Thyroid gland (tissue), 4 donors: ENCODE results near the gene RC3H2. TPM values are rescaled to one million over a fixed set of nuclear protein-coding genes. Genes with fewer than 3 reads are reported as not detected.
"Not testable (repeated sequence)": the region's sequence is repeated elsewhere in the genome, so short reads cannot be mapped to it uniquely, and the experiment has no call there.

Experiments used
- DNase-seq, 2 donors: peaks; one replicate each; pipeline ENCODE4 v3.0.0-alpha.2; 2019
- H3K27ac ChIP-seq, 3 donors: fragments of 200-600 bp; sonication (generic); 1 replicate in 2 of 3; 2 replicates in 1 of 3; pipeline ENCODE4 v1.5.1; 2016 to 2019; ENCODE audit warnings: mild to moderate bottlenecking in 1 of 3, moderate library complexity in 1 of 3
- H3K27me3 ChIP-seq: fragments of 200-600 bp; sonication (generic); one replicate; pipeline ENCODE4 v1.5.1; 2019
- H3K36me3 ChIP-seq, 2 donors: fragments of 200-600 bp; sonication (generic); one replicate each; pipeline ENCODE4 v1.5.1; 2016 to 2019
- H3K4me1 ChIP-seq, 2 donors: fragments of 200-600 bp; sonication (generic); one replicate each; pipeline ENCODE4 v1.5.1; 2017 to 2019
- H3K4me3 ChIP-seq, 3 donors: fragments of 200-600 bp; sonication (generic); replicated peaks in 1 of 3; 1 replicate in 2 of 3; 2 replicates in 1 of 3; pipeline ENCODE4 v1.5.1; 2016; ENCODE audit warnings: mild to moderate bottlenecking in 1 of 3
- H3K9me3 ChIP-seq: fragments of 200-600 bp; sonication (generic); one replicate; pipeline ENCODE4 v1.5.1; 2017
- CTCF ChIP-seq, 6 experiments: fragments of 200-600 bp in 3 of 6; fragments of 450-650 bp in 3 of 6; sonication (generic) in 3 of 6; IDR thresholded peaks; one replicate each; pipeline ENCODE4 v1.5.1; 2016 to 2019; ENCODE audit warnings: antibody characterized with exemption in 6 of 6, mild to moderate bottlenecking in 2 of 6, inconsistent platforms in 1 of 6, moderate library complexity in 1 of 6
- POLR2A ChIP-seq, 2 donors: fragments of 450-650 bp; IDR thresholded peaks; one replicate each; pipeline ENCODE4 v1.6.1; 2017; ENCODE audit warnings: antibody characterized with exemption in 2 of 2, mild to moderate bottlenecking in 2 of 2, moderate library complexity in 1 of 2
- WGBS, 2 donors: methylation state at CpG; one replicate each; pipeline ENCODE4 v1.1.5; 2017; 5-methylcytosine and 5-hydroxymethylcytosine counted together
- intact Hi-C: fragments of 100-400 bp; cut with DNase I; formaldehyde crosslinking; loops from one replicate; pipeline ENCODE4 v1.15.1; 2023
- total RNA-seq, 4 donors: library from RNA; depleted of rRNA; stranded (reverse); fragments of >200 nt; gene quantifications; one replicate each; pipeline ENCODE4 v1.2.3, GENCODE V29; 2016

RC3H2 gene
- total RNA-seq, 4 donors from 2014 or later: 43.1 to 91.2 (median 52.9) TPM

- intact Hi-C loops: no loop called here
- no peaks in the 10 kb centered on the region for H3K36me3 ChIP-seq
- WGBS, 2 donors: 50 to 53% methylated on average over 4 of the region's 4 CpGs
These were observed 69.8 kb downstream of the RC3H2 start for GRCh38 chr9:122835313-122835731.

GRCh38 chr9:122832194-122832593 lies 73.0 kb downstream of the RC3H2 start:
- intact Hi-C loops: no loop called here
- Histone ChIP-seq H3K36me3 (no peaks in the 10 kb centered on the region), H3K9me3 (no peaks in the 10 kb centered on the region), H3K4me3 (no peak overlapping the region), H3K27me3 (no peaks in the 10 kb centered on the region), H3K4me1 (peaks cover 5 to 10% of the 10 kb centered on the region in 2 donors), H3K27ac (no peak overlapping the region)
- WGBS, 2 donors: 89% methylated on average over 3 of the region's 3 CpGs
- TF ChIP-seq POLR2A (IDR thresholded peaks at IDR 0.05) (no peak), CTCF (IDR thresholded peaks at IDR 0.05) (no peak)
- no peak for DNase-seq

More at GRCh38 chr9:122835313-122835731, 69.8 kb downstream of the RC3H2 start:
- H3K4me3 ChIP-seq: no peak overlapping the region
- no peaks in the 10 kb centered on the region for H3K9me3 ChIP-seq
- no peak overlapping the region for H3K27ac ChIP-seq
- no peak for TF ChIP-seq POLR2A (IDR thresholded peaks at IDR 0.05)
- no peak for TF ChIP-seq CTCF (IDR thresholded peaks at IDR 0.05)
- DNase-seq: no peak
- no peaks in the 10 kb centered on the region for H3K27me3 ChIP-seq
- H3K4me1 ChIP-seq: no peaks in the 10 kb centered on the region

- WGBS, 2 donors: 69 to 72% methylated on average over 18 of the region's 18 CpGs
- peak overlapping the region; percentile 88 to 97 (median 96) for H3K27ac ChIP-seq
- H3K36me3 ChIP-seq, DNase-seq, H3K27me3 ChIP-seq, H3K9me3 ChIP-seq, intact Hi-C loops: not testable (repeated sequence)
- H3K4me1 ChIP-seq: peaks cover 16 to 19% of the 10 kb centered on the region in 2 donors
- peak overlapping the region; percentile 80 to 93 (median 88) for H3K4me3 ChIP-seq
These were observed 76.2 kb downstream of the RC3H2 start for GRCh38 chr9:122828965-122829284.

- H3K36me3 ChIP-seq: peaks cover 0 to 7% of the 10 kb centered on the region in 2 donors
- H3K9me3 ChIP-seq: no peaks in the 10 kb centered on the region
- H3K4me3 ChIP-seq: peak overlapping the region; percentile 80 to 93 (median 88)
- intact Hi-C loops: no loop called here
- WGBS, 2 donors: 0 to 1% methylated on average over 8 of the region's 8 CpGs
- H3K4me1 ChIP-seq: peaks cover 16 to 19% of the 10 kb centered on the region in 2 donors
- TF ChIP-seq CTCF (IDR thresholded peaks at IDR 0.05) (no peak), POLR2A (IDR thresholded peaks at IDR 0.05) (no peak)
- no peaks in the 10 kb centered on the region for H3K27me3 ChIP-seq
- H3K27ac ChIP-seq: peak overlapping the region; percentile 58 to 97 (median 96)
- peak in 1 of 2 donors; percentile 6 for DNase-seq
These were observed 77.4 kb downstream of the RC3H2 start for GRCh38 chr9:122827761-122828093.

- intact Hi-C loops: no loop called here
- Histone ChIP-seq H3K9me3 (no peaks in the 10 kb centered on the region), H3K4me3 (no peak overlapping the region), H3K36me3 (peaks cover 17 to 19% of the 10 kb centered on the region in 2 donors), H3K4me1 (peaks cover 15 to 16% of the 10 kb centered on the region in 2 donors), H3K27me3 (no peaks in the 10 kb centered on the region), H3K27ac (no peak overlapping the region)
- TF ChIP-seq POLR2A (IDR thresholded peaks at IDR 0.05): no peak
- TF ChIP-seq CTCF (IDR thresholded peaks at IDR 0.05): no peak
- DNase-seq: no peak
- WGBS, 2 donors: 97 to 98% methylated on average over 4 of the region's 4 CpGs
These were observed 82.2 kb downstream of the RC3H2 start for GRCh38 chr9:122822938-122823337.

GRCh38 chr9:122822056-122822455 lies 83.1 kb downstream of the RC3H2 start:
- Histone ChIP-seq H3K36me3 (peaks cover 19 to 22% of the 10 kb centered on the region in 2 donors), H3K4me3 (no peak overlapping the region), H3K9me3 (no peaks in the 10 kb centered on the region), H3K27me3 (no peaks in the 10 kb centered on the region), H3K4me1 (peaks cover 8 to 10% of the 10 kb centered on the region in 2 donors), H3K27ac (no peak overlapping the region)
- intact Hi-C loops: no loop called here
- TF ChIP-seq CTCF (IDR thresholded peaks at IDR 0.05) (no peak), POLR2A (IDR thresholded peaks at IDR 0.05) (no peak)
- DNase-seq: no peak
- WGBS, 2 donors: 87 to 92% methylated on average over 6 of the region's 6 CpGs
